Activated CD8-positive, alpha-beta T cell treated with anti-CD3 and anti-CD28 coated beads for 36 hours (primary cell): Measurements from ENCODE around the gene VAC14. TPM values are rescaled to one million over a fixed set of nuclear protein-coding genes. Genes with fewer than 3 reads are reported as not detected.

Experiments
- ATAC-seq: fragments of 200-7000 bp; cut with Tn5 transposase; one replicate; pipeline ENCODE4 v1.10.0; 2021; ENCODE audit warnings: mild to moderate bottlenecking, moderate library complexity
- CTCF ChIA-PET: fragments of 350-600 bp; sonication (Branson Sonifier 250); formaldehyde crosslinking; loops from one replicate; lab custom pipeline; 2021; ENCODE audit warnings: antibody characterized with exemption; lab: Charles Lee
- POLR2A ChIA-PET: fragments of 350-600 bp; sonication (Branson Sonifier 250); formaldehyde crosslinking; loops from one replicate; lab custom pipeline; 2021; ENCODE audit warnings: antibody characterized with exemption; lab: Charles Lee
- DNase-seq: peaks from one replicate; pipeline ENCODE4 v3.0.0-alpha.2; 2020
- H3K27ac Mint-ChIP-seq: one replicate; pipeline ENCODE4 v1.8.0; 2021; ENCODE audit warnings: mild to moderate bottlenecking, mixed read lengths
- H3K27me3 Mint-ChIP-seq: one replicate; pipeline ENCODE4 v1.8.0; 2021; ENCODE audit warnings: mixed read lengths
- H3K36me3 Mint-ChIP-seq: one replicate; pipeline ENCODE4 v1.8.0; 2021; ENCODE audit warnings: low read depth, mixed read lengths
- H3K4me1 Mint-ChIP-seq: one replicate; pipeline ENCODE4 v1.8.0; 2021; ENCODE audit warnings: low read depth, mixed read lengths
- H3K4me3 Mint-ChIP-seq: one replicate; pipeline ENCODE4 v1.8.0; 2021; ENCODE audit warnings: mild to moderate bottlenecking, moderate library complexity, mixed read lengths
- H3K9me3 Mint-ChIP-seq: one replicate; pipeline ENCODE4 v1.8.0; 2021; ENCODE audit warnings: mixed read lengths
- CTCF ChIP-seq: fragments of 200-600 bp; IDR thresholded peaks from one replicate; pipeline ENCODE4 v1.8.0; 2022; ENCODE audit warnings: antibody characterized with exemption, mild to moderate bottlenecking
- intact Hi-C: fragments of 100-400 bp; cut with micrococcal nuclease; formaldehyde crosslinking; loops from one replicate; pipeline ENCODE4 v1.10.0; 2022
- total RNA-seq, 2 experiments: library from RNA; stranded (reverse); gene quantifications; one replicate each; pipeline ENCODE4 v1.2.3, GENCODE V29; 2021

Gene VAC14
- total RNA-seq, 2 experiments from 2014 or later = 27.6 TPM

DNA sequence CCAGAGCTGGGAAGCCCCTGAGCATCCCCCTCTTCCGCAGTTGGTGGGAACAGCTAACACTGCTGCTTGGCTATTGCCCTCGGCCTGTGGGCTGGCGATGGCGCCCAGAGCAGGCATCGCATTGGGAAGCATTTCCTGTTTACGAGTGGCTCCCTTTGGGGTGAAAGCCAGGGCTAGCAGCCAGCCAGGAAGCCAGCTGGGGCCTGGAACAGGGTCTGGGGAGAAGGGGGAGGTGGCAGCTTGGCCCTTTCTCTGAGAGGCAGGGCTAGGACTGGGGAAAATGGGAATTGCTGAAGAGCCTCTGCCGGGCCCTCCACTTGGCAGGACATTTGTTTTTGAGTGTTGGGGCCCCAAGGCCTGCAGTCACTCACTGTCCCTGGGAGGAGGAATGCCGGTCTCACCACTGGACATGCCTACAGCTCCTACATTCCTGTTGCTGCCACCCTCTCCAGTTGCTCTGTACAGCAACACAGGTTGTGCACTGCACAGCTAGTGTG is 112.7 kb downstream of the VAC14 start:
- Mint-ChIP-seq H3K27ac (no peak overlapping the region), H3K36me3 (no peaks in the 10 kb centered on the region), H3K27me3 (no peaks in the 10 kb centered on the region), H3K4me3 (no peak overlapping the region), H3K4me1 (peaks cover 6% of the 10 kb centered on the region), H3K9me3 (no peaks in the 10 kb centered on the region)
- no peak for TF ChIP-seq CTCF
- ATAC-seq (no peak), DNase-seq (no peak)
- ChIA-PET POLR2A (interaction anchor here (1.4 to 2.8 kb wide), 2 partner anchors 8 to 49 kb away, joined by 7 to 8 read pairs; no protein-coding TSS in a partner anchor), CTCF (interaction anchor here (0.7 to 14.4 kb wide), 4 partner anchors 35 to 773 kb away, joined by 3 to 94 read pairs (median 9); no protein-coding TSS in a partner anchor)
- intact Hi-C loops = no loop called here

DNA sequence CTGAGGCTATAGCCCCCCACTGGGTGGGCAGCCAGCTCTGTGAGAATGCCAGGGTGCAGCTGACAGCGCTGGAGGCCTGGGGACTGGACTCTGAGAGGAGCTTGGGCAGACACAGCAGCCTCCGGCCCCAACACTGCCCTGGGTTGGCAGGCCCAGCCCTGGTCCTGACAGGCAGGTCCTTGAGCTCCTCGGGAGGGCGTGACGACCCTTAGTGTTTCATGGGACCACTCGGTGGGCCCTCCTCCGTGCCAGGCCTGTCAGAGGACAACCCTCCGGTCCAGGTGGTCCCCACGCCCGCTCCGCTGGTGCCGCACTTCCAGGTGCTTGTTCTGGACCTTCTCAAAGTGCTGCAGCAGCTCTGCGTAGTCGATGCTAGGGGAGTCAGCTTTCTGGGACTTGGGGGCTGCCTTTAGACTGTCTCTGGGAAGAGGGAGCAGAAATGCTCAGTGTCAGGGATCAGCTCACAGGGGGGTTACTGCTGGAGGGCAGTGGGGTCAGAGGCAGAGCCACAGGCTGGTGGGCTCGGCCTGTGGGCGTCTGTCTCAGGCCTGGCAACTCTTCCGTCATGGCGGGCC is 113.2 kb downstream of the VAC14 start:
- Mint-ChIP-seq H3K36me3 (no peaks in the 10 kb centered on the region), H3K4me3 (no peak overlapping the region), H3K9me3 (no peaks in the 10 kb centered on the region), H3K27ac (no peak overlapping the region), H3K27me3 (no peaks in the 10 kb centered on the region), H3K4me1 (peaks cover 2% of the 10 kb centered on the region)
- ChIA-PET POLR2A (interaction anchor here (1.2 to 2.8 kb wide), 3 partner anchors 8 to 49 kb away, joined by 3 to 8 read pairs (median 7); no protein-coding TSS in a partner anchor), CTCF (interaction anchor here (1.0 to 14.4 kb wide), 5 partner anchors 9 to 83 kb away, joined by 3 to 94 read pairs (median 8); no protein-coding TSS in a partner anchor)
- DNase-seq (no peak), ATAC-seq (no peak)
- intact Hi-C loops = no loop called here
- no peak for TF ChIP-seq CTCF

- H3K9me3 Mint-ChIP-seq = no peaks in the 10 kb centered on the region
- ChIA-PET POLR2A (interaction anchor here (1.2 to 2.8 kb wide), 3 partner anchors 9 to 50 kb away, joined by 3 to 8 read pairs (median 7); no protein-coding TSS in a partner anchor), CTCF (interaction anchor here (1.0 to 14.4 kb wide), 5 partner anchors 10 to 83 kb away, joined by 3 to 94 read pairs (median 8); no protein-coding TSS in a partner anchor)
- DNase-seq (no peak), ATAC-seq (no peak)
- peaks cover 2% of the 10 kb centered on the region for H3K4me1 Mint-ChIP-seq
- peak overlapping the region; percentile 29 for H3K4me3 Mint-ChIP-seq
- H3K27me3 Mint-ChIP-seq = no peaks in the 10 kb centered on the region
- H3K27ac Mint-ChIP-seq = no peak overlapping the region
- TF ChIP-seq CTCF = no peak
- intact Hi-C loops = no loop called here
- no peaks in the 10 kb centered on the region for H3K36me3 Mint-ChIP-seq
These were observed 113.9 kb downstream of the VAC14 start for GRCh38 chr16:70687102-70687511.

DNA sequence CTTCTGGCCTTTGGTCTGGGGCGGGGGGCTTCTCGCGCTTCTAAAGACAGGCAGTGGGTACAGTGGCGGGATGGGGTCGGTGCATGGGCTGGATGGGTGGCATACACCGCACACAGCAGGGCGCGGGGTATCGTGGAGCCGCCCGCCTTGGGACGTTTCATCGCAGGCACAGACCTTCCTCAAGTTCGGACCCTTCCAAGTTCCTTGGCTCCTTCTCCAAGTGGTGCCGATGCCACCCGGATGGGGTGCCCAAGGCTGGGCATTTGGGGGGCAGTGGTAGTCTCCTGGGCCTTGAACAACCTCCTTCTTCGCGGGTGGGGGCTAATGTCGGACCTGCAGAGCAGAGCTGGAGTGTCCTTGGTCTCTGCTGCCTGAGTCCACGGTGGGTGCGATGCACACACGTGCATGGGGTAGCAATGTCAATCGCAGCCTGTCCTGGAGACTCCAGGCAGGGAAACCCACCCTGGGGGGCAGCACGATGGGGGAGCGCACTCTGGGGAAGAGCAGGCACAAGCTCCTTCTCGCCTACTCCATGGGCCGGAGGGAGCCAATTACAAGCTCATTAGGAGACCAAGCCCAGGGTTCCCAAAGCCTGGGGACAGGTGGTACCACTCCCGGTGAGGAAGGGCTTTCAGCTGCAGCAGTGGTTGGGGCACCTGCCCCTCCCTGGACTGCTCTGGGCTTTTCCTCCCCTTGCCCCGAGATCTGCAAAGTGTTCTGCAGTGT is 114.4 kb downstream of the VAC14 start:
- POLR2A ChIA-PET = interaction anchor here (1.2 to 1.4 kb wide), 2 partner anchors 10 to 49 kb away, joined by 3 to 8 read pairs; no protein-coding TSS in a partner anchor
- CTCF ChIA-PET = interaction anchor here (1.0 to 14.4 kb wide), 5 partner anchors 9 to 84 kb away, joined by 3 to 94 read pairs (median 8); no protein-coding TSS in a partner anchor
- no peak for TF ChIP-seq CTCF
- Mint-ChIP-seq H3K36me3 (no peaks in the 10 kb centered on the region), H3K9me3 (no peaks in the 10 kb centered on the region), H3K27ac (no peak overlapping the region), H3K4me3 (peak overlapping the region; percentile 66), H3K27me3 (no peaks in the 10 kb centered on the region), H3K4me1 (peaks cover 2% of the 10 kb centered on the region)
- DNase-seq (no peak), ATAC-seq (peak; percentile 4)
- intact Hi-C loops = no loop called here
